HL-60 (cell line): ENCODE data around the gene SETD4.

Experiments
- CTCF ChIP-seq: IDR thresholded peaks from one replicate; pipeline ENCODE4 v1.5.1; 2011; ENCODE audit warnings: low read length, control low read depth, inconsistent platforms; ENCODE audit not compliant: insufficient read depth
- GABPA ChIP-seq: IDR thresholded peaks from 2 replicates; pipeline ENCODE4 v1.6.1; 2012; ENCODE audit warnings: low read depth
- POLR2AphosphoS5 ChIP-seq: IDR thresholded peaks from 2 replicates; pipeline ENCODE4 v1.6.1; 2012; ENCODE audit warnings: low read depth
- SPI1 ChIP-seq: IDR thresholded peaks from 2 replicates; pipeline ENCODE4 v1.6.1; 2012; ENCODE audit warnings: low read depth, mild to moderate bottlenecking, borderline replicate concordance

GRCh38 chr21:36104317-36105300 is 44.3 kb upstream of the SETD4 start:
- TF ChIP-seq CTCF (no peak), GABPA (no peak), POLR2AphosphoS5 (no peak), SPI1 (no peak)
